ENCODE data around the gene CNKSR1.
"Not testable (repeated sequence)": the region's sequence is repeated elsewhere in the genome, so short reads cannot be mapped to it uniquely, and the experiment has no call there.

Gene CNKSR1

DNA sequence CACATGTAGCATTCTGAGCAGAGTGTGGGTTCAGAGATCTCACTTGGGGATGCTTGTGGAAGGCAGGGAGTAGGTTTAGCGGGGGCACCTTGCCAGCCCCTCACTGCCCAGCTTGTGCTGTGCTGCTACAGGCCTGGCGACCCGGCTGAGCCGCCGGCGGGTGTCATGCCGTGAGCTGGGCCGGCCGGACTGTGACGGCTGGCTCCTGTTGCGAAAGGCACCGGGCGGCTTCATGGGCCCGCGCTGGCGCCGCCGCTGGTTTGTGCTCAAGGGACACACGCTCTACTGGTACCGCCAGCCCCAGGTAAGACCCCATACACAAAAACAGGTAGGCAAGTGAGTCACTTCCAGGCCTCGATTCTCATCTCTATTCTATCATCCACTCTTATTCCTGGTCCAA is 7.6 kb downstream of the CNKSR1 start:
- DNase-seq = no peak

DNA sequence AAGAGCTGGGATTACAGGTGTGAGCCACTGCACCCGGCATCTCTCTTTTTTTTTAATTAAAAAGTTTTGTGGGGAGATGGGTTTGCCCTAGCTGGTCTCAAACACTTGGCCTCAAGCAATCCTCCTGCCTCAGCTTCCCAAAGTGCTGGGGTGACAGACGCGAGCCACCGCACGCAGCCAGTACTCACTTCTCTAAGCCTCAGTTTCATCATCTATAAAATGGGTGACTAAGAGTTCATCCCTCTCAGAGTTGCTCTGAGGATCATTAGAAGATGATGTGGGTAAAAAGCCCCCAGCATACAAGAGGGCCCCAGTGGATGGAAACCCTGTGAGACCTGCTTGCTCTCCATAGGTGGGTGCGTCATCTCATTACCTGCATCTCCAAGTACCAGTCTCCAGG is 10.6 kb downstream of the CNKSR1 start:
- no peak for DNase-seq

DNA sequence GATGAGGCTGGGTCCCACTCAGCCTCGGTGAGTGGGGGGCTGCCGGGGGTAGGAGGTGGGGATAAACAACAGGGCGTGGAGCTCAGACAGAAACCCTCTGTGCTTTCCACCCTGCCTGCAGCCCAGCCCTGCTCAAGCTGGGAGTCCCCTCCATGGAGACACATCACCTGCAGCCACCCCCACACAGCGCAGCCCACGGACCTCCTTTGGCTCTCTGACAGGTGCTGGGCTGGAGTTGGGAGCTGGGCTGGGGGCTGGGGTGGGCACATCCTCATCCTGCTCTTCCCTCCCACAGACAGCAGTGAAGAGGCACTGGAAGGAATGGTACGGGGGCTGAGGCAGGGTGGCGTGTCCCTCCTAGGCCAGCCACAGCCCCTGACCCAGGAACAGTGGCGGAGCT is 11.2 kb downstream of the CNKSR1 start:
- DNase-seq = no peak

- DNase-seq = no peak
Measured at GRCh38 chr1:26189331-26189730, 12.0 kb downstream of the CNKSR1 start.

DNA sequence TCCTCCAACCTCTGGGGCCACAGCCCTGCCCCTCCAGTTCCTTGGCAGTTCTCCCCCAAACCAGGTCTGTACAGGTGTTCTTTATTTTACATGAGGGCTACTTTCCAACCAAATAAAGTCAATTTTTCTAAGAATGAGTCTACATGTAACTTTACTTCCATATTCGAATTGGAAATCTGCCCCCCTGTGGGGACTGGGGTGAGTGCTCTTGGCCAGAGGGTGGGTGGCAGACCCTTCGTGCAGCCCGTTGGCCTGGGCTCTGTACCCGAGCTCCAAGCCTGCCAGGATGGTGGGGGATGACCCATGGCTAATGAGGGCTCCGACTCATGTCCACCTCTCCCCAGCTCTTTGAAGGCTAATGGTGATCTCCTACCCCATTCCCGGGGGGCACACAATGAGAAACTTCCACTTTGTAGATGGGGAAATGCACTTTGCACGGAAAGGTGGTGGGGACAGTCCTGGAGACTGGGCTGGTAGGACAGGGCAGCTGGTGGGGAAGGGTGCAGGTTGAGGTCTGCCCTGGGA is 12.5 kb downstream of the CNKSR1 start:
- DNase-seq = no peak

GRCh38 chr1:26190373-26190987 is 13.2 kb downstream of the CNKSR1 start, which contains the start of gene CATSPER4:
Gene CATSPER4 (plus strand): TSS chr1:26190602. CDS start chr1:26190628, 26 bp downstream.
- no peak for DNase-seq

GRCh38 chr1:26191739-26192138 is 14.4 kb downstream of the CNKSR1 start:
- DNase-seq = no peak

- DNase-seq = no peak
Measured at GRCh38 chr1:26195805-26196204, 18.5 kb downstream of the CNKSR1 start.

DNA sequence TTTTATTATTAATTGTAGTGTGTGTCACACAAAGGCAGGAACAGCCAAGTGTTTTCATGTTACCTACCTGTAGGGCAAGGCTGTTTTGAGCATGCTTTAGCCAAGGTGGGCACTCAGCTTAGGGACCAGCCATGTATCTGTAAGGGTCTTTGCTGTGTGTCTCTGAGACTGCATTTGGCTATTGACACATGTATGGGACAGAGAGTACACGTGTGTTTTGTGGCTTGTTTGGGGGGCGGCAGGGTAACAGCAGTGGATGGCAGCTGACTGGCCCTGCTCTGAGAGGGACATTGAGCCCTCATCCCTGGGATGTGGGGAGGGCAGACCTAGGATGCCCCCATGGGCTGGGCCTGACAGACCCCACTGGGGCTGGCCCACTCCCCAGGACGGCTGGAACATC is 20.0 kb downstream of the CNKSR1 start:
- DNase-seq = no peak

- no peak for DNase-seq
Measured at GRCh38 chr1:26197813-26198212, 20.5 kb downstream of the CNKSR1 start.

GRCh38 chr1:26200413-26200812 is 23.1 kb downstream of the CNKSR1 start:
- DNase-seq = no peak

DNA sequence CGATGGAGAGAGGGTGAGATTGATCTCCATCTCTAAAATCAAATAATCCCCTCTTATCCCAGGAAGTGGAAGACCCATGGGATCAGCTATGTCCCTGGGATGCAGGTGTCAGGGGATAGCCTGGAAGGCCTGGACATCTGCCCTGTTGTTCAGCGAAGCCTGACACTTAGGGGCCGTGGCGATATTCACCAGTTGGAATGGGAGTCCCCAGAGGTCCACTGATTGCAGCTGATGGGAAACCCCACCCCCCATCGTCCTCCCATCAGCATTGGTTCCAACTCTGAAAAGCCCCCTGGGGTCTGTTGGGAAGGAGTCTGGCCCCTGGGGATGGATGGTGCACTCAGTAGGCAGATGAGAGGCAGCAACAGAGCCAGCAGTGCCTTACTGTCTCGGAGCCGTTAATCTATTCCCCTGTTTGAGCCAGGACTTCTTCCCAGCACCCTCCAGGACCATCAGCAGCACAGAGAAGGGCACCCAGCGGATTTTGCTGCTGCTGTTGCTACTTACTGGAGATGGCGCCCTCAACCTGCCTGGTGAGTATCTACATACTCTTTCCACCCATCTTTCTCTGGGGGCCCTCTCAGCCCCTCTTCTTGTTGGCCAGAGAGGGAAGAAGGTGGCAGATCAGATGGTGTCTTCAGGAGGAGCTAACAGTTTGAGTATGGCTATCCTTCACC is 26.5 kb downstream of the CNKSR1 start:
- no peak for DNase-seq

DNA sequence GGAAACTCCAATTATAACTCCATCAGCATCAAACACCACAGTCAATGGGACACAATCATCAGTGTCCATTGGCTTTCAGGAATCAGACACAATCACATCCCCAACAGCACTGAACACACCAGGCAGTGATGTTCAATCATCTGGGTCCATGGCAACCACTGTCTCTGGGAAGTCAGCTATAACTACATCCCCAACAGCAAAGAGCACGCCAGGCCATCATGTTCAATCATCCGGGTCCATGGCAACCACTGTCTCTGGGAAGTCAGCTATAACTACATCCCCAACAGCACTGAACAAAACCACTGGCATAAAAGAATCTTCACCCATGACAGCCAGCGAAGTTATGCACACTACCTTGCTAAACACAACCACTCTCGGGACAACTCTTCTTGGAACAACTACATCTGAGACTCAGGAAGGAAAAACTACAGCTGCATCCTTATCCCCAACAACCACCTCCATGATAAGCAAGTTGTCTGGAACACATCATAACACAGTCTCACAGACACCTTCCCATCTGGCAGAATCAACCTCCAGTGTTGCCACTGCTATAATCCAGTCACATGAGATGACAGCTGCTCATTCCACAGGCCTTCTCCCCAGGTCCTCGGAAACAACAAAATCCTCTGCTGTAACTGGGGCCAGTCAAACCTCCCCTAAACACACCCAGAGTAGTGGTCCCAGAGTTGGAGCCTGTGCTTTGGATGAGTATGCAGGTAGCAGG is 33.0 kb downstream of the CNKSR1 start:
- DNase-seq = no peak

DNA sequence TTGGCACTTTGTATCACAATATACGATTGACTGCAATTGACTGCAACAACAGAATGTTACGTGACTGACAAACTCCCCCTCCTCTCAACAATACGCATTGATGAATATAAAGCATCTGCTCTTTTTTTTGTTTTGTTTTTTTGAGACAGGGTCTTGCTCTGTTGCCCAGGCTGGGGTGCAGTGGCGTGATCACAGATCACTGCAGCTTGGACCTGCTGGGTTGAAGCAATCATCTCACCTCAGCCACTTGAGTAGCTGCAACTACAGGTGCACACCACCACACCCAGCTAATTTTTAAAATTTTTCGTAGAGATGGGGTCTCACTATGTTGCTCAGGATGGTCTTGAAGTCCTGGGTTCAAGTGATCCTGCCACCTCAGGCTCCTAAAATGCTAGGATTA is 35.4 kb downstream of the CNKSR1 start:
- DNase-seq = no peak

- no peak for DNase-seq
Measured at GRCh38 chr1:26213335-26213905, 36.1 kb downstream of the CNKSR1 start.

GRCh38 chr1:26215246-26215645 is 38.0 kb downstream of the CNKSR1 start:
- DNase-seq = no peak

DNA sequence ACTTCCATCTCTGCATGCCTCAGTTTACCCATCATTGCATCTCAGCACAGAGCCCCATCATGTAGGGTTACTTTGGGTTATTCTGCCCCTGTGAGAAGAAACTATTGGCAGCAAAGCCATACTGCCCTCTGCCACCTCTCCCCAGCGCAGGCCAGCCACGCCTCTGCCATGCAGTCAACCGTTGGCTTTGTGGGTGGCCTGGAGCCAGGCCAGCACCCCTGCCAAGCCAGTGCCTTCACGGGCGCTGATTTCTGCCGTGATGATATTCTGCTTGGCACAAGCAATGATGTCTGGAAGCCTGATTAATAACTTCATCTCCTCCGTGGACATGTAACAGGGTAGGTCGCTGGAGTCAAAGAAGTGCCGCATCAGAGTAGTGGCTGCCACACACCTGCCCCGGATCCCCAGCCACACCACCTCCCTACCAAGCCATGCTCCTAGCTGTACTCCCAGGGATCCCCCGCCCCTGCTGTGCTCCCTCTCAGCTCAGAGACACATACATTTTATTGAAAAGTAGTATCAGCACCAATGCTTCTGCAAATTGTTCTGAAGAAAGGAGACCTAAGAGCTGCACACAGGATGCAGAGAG is 41.7 kb downstream of the CNKSR1 start:
- no peak for DNase-seq

DNA sequence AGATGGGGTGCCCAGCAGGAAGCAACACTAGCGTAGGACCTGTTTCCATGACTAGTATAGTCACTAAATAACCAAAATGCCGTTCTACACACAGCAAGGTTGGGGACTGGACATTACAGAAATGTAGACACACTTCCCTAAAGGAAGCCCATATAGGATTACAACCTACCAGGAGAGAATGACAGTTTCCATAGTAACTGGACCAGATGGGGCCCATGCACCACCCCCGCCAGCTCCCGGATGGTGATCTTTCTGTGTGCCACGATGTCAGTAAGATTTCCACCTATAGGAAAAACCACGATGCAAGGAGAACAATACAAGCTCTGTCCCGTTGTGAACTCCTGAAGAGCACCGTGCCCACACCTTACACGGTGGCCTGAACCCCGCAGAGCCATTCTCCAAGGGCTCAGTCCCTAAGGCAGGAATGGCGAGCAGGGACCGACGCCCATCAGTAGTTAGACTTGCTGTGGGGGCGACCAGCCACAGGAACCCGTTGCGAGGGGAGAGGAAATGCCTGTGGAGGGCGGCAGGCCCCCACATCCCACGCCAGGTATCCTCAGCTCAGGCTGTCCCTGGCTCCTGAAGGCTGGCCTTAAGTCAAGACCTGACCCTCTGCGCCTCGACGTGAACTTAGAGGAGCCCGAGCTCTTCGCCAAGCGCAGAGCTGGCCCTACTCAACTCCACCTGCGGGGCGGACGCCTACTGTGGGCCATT is 43.1 kb downstream of the CNKSR1 start:
- no peak for DNase-seq

GRCh38 chr1:26221094-26221493 is 43.8 kb downstream of the CNKSR1 start:
- DNase-seq = no peak

- DNase-seq = no peak
Measured at GRCh38 chr1:26224606-26225005, 47.3 kb downstream of the CNKSR1 start.

GRCh38 chr1:26225033-26225831 is 47.9 kb downstream of the CNKSR1 start:
- DNase-seq = peak; percentile 1

DNA sequence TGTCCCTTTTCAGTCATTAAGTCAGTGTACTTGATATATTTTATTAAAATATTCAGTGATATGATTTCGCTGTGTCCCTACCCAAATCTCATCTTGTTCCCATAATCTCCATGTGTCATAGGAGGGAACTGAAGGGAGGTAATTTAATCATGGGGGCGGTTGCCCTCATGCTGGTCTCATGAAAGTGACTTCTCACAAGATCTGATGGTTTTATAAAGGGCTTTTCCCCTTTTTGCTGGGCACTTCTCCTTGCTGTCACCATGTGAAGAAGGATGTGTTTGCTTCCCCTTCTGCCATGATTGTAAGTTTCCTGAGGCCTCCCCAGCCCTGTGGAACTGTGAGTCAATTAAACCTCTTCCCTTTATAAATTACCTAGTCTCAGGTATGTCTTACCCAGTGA is 53.4 kb downstream of the CNKSR1 start:
- DNase-seq = not testable (repeated sequence)

Data from NCI-H774 (cell line).